Uterus (tissue), 4 donors: Measurements from ENCODE around the gene CKAP5. TPM values are rescaled to one million over a fixed set of nuclear protein-coding genes. Genes with fewer than 3 reads are reported as not detected.

Experiments
- DNase-seq, 2 donors: peaks; one replicate each; pipeline ENCODE4 v3.0.0-alpha.2; 2019 to 2020
- H3K27ac ChIP-seq, 2 donors: fragments of 200-600 bp; sonication (generic); 1 replicate in 1 of 2; 2 replicates in 1 of 2; pipeline ENCODE4 v1.5.1; 2016 to 2018
- H3K27me3 ChIP-seq, 2 donors: fragments of 200-600 bp; sonication (generic); one replicate each; pipeline ENCODE4 v1.5.1; 2018 to 2019; ENCODE audit warnings: control low read depth in 1 of 2
- H3K36me3 ChIP-seq, 2 donors: fragments of 200-600 bp; sonication (generic); one replicate each; pipeline ENCODE4 v1.5.1; 2019; ENCODE audit warnings: control low read depth in 1 of 2
- H3K4me1 ChIP-seq, 2 donors: fragments of 200-600 bp; sonication (generic); one replicate each; pipeline ENCODE4 v1.5.1; 2018 to 2019; ENCODE audit warnings: control low read depth in 1 of 2
- H3K4me3 ChIP-seq, 2 donors: fragments of 200-600 bp; sonication (generic); 1 replicate in 1 of 2; 2 replicates in 1 of 2; pipeline ENCODE4 v1.5.1; 2018 to 2019; ENCODE audit warnings: mild to moderate bottlenecking in 1 of 2
- H3K9me3 ChIP-seq, 2 donors: fragments of 200-600 bp; sonication (generic); one replicate each; pipeline ENCODE4 v1.5.1; 2019; ENCODE audit warnings: control low read depth in 1 of 2
- CTCF ChIP-seq, 4 experiments: fragments of 200-600 bp in 2 of 4; fragments of 450-650 bp in 2 of 4; sonication (generic) in 2 of 4; IDR thresholded peaks; one replicate each; pipeline ENCODE4 v1.5.1; 2016 to 2019; ENCODE audit warnings: antibody characterized with exemption in 4 of 4, mild to moderate bottlenecking in 2 of 4, moderate library complexity in 1 of 4
- POLR2A ChIP-seq, 2 donors: fragments of 450-650 bp; IDR thresholded peaks; one replicate each; pipeline ENCODE4 v1.6.1; 2016; ENCODE audit warnings: antibody characterized with exemption in 2 of 2, mild to moderate bottlenecking in 1 of 2, moderate library complexity in 1 of 2
- intact Hi-C: fragments of 100-400 bp; cut with DNase I; formaldehyde crosslinking; loops from one replicate; pipeline ENCODE4 v1.15.1; 2023; ENCODE audit warnings: low total_unique reads
- total RNA-seq, 4 donors: library from RNA; depleted of rRNA in 3 of 4; stranded (reverse); fragments of >200 nt in 3 of 4; gene quantifications; one replicate each; pipeline versions ENCODE4 v1.1.0 to v1.2.4, GENCODE V29; 2014 to 2023
- donor health status: DM: yes; HTN: yes; CAD: no.

CKAP5 gene
- total RNA-seq, 4 donors from 2014 or later: 19.7 to 88.8 (median 44.2) TPM

GRCh38 chr11:46778416-46778815 lies 67.7 kb downstream of the CKAP5 start:
- Histone ChIP-seq H3K36me3 (no peaks in the 10 kb centered on the region), H3K27me3 (no peaks in the 10 kb centered on the region), H3K9me3 (no peaks in the 10 kb centered on the region), H3K4me3 (no peak overlapping the region), H3K4me1 (no peaks in the 10 kb centered on the region), H3K27ac (no peak overlapping the region)
- intact Hi-C loops: no loop called here
- no peak for DNase-seq
- TF ChIP-seq CTCF (IDR thresholded peaks at IDR 0.05) (no peak), POLR2A (IDR thresholded peaks at IDR 0.05) (no peak)

- TF ChIP-seq CTCF (IDR thresholded peaks at IDR 0.05): no peak
- no peak for TF ChIP-seq POLR2A (IDR thresholded peaks at IDR 0.05)
- H3K9me3 ChIP-seq: no peaks in the 10 kb centered on the region
- DNase-seq: no peak
- H3K36me3 ChIP-seq: no peaks in the 10 kb centered on the region
- no peaks in the 10 kb centered on the region for H3K4me1 ChIP-seq
- H3K4me3 ChIP-seq: no peak overlapping the region
- H3K27ac ChIP-seq: no peak overlapping the region
- no peaks in the 10 kb centered on the region for H3K27me3 ChIP-seq
- intact Hi-C loops: no loop called here
Measured at GRCh38 chr11:46776878-46777277, 69.2 kb downstream of the CKAP5 start.

GRCh38 chr11:46769636-46770221 lies 76.4 kb downstream of the CKAP5 start:
- Histone ChIP-seq H3K36me3 (no peaks in the 10 kb centered on the region), H3K4me3 (no peak overlapping the region), H3K9me3 (no peaks in the 10 kb centered on the region), H3K27me3 (no peaks in the 10 kb centered on the region), H3K4me1 (no peaks in the 10 kb centered on the region), H3K27ac (no peak overlapping the region)
- TF ChIP-seq POLR2A (IDR thresholded peaks at IDR 0.05) (no peak), CTCF (IDR thresholded peaks at IDR 0.05) (no peak)
- no peak for DNase-seq
- intact Hi-C loops: no loop called here

GRCh38 chr11:46766656-46767055 lies 79.4 kb downstream of the CKAP5 start:
- DNase-seq: no peak

GRCh38 chr11:46762248-46762647 lies 83.8 kb downstream of the CKAP5 start:
- intact Hi-C loops: no loop called here

More at GRCh38 chr11:46766656-46767055, 79.4 kb downstream of the CKAP5 start:
- Histone ChIP-seq H3K27ac (no peak overlapping the region), H3K4me1 (no peaks in the 10 kb centered on the region), H3K4me3 (no peak overlapping the region), H3K36me3 (no peaks in the 10 kb centered on the region), H3K9me3 (no peaks in the 10 kb centered on the region), H3K27me3 (no peaks in the 10 kb centered on the region)
- TF ChIP-seq CTCF (IDR thresholded peaks at IDR 0.05) (no peak), POLR2A (IDR thresholded peaks at IDR 0.05) (no peak)
- intact Hi-C loops: no loop called here

More at GRCh38 chr11:46762248-46762647, 83.8 kb downstream of the CKAP5 start:
- Histone ChIP-seq H3K27me3 (no peaks in the 10 kb centered on the region), H3K4me3 (no peak overlapping the region), H3K4me1 (no peaks in the 10 kb centered on the region), H3K9me3 (no peaks in the 10 kb centered on the region), H3K36me3 (no peaks in the 10 kb centered on the region), H3K27ac (no peak overlapping the region)
- no peak for TF ChIP-seq CTCF (IDR thresholded peaks at IDR 0.05)
- TF ChIP-seq POLR2A (IDR thresholded peaks at IDR 0.05): no peak
- no peak for DNase-seq
